GM21825 (cell line): Measurements from ENCODE around the gene IMPACT.

ENCODE experiments used
- ATAC-seq: cut with Tn5 transposase; IDR thresholded peaks from one replicate; pipeline ENCODE4 v1.9.1; 2021; ENCODE audit warnings: mild to moderate bottlenecking, moderate library complexity; ENCODE audit not compliant: unreplicated experiment

The IMPACT gene

DNA sequence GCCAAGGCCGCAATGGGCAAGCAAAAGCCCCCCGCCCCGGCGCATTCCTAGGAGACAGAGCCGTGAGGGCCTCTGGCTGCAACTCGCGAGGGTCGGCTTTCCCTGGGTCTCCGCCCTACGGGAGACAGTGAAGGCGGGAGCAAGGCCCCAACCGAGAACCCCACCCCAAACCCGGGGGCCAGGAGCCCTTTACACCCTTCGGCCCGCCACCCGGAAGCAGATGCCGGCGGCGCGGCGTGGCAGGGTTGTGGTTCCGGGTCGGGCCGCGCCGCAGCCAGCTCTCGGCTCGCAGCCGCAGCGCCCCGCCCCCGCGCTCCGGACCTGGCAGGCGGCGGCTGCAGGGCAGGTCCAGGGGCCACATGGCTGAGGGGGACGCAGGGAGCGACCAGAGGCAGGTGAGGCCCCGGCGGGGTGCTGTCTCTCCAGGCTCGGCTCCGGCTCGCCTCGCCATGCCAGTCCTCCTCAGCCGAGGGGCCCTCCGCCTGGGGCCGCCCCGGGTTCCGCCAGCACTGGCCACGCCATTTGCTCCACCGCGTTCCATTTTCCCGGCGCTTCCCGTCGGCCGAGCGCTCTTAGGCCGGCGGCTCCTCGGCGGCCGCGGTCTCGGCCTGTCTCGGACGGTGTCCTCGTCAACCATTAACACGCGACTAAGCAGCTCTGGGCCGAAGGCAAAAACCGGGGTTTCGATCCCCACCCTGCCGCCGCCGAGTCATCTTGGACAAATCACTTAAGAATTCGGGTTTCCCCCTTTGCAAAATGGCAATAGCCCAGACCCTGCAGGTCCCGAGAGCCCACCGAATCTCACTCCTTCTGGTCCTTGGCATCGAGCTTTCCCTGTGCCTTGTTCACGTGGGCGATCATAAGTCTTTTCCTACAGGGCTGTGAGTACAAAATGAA, at the start of gene IMPACT:
IMPACT (plus strand) TSS at position 273 of the 897 bp plus-strand sequence; CDS start at position 360, 87 bp downstream.
- ATAC-seq: peak; percentile 94

- ATAC-seq: no peak
These were observed 47.9 kb upstream of the IMPACT start for GRCh38 chr18:24378598-24378997.

DNA sequence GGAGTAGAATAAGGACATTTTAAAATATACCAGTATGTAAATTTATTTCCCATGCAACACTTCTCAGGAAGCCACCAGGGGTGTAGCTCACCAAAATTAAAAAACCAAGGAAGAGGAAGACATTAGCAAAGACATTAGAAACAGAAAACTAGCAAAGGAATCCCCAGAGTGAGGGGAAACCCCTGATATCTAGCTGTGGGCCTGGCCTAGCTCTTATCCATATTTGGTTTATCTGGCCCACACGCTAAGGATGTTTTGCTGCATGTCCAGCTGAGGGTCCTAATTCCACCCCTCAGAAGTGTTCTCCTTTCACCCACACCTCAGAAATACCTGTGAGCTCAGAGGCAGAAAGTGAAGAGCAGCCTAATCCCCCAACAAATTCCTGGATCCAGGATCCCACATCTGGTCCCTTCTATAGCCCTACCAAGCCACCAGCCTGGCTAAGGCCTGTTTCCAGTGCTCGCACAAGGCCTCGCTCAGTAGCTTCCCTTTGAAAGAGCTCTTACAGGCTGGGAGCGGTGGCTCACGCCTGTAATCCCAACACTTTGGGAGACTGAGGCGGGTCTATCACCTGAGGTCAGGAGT, 46.2 kb upstream of the IMPACT start:
- no peak for ATAC-seq

DNA sequence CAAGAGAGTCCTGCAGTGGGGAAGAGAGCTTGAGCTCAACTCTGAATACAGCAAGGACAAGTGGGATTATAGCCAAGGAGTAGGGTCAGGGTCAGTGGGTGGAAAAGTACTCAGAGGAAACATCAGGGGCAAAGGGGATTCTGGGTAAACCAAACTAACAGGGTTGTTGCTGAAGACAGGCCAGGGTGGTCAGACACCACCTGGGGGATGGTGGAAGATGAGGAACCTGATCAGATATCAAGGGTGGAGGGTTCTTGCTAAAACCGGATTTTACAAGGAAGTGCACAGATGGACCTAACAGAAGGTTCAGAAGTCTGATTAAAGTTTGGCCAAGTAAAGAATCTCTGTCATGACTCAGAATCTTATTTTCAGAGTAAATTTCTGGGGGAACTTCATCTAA, 45.3 kb upstream of the IMPACT start:
- ATAC-seq: no peak

- no peak for ATAC-seq
These were observed 39.8 kb upstream of the IMPACT start for GRCh38 chr18:24386681-24387080.

DNA sequence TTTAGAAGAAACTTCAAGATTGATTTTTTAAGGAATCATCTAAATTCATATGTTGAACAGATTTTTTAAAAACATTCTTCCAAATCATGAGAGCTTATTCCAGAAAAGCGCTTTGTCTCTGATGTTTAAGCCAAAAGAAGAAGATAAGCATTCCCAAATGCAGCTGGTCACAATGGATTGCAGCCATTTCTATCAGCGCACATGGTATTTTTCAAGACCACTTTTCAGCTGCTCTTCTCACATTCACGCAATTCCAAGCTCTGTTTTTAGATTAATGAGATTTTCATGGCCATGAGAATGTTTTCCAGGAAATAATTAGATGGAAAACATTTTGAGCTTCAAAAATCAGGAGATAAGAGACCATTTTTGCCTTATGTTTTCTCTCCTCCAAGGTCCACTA, 37.5 kb upstream of the IMPACT start:
- ATAC-seq: no peak

- ATAC-seq: no peak
These were observed 31.2 kb upstream of the IMPACT start for GRCh38 chr18:24395049-24395795.

GRCh38 chr18:24396082-24396633, 30.3 kb upstream of the IMPACT start:
- no peak for ATAC-seq

GRCh38 chr18:24397131-24397693, 29.3 kb upstream of the IMPACT start:
- peak; percentile 34 for ATAC-seq

GRCh38 chr18:24397694-24398368, 28.6 kb upstream of the IMPACT start, which contains the start of gene OSBPL1A:
Gene OSBPL1A, minus strand, starts transcription at chr18:24397824. Its CDS starts 20,291 bp downstream, at chr18:24377533.
- peak; percentile 57 for ATAC-seq

DNA sequence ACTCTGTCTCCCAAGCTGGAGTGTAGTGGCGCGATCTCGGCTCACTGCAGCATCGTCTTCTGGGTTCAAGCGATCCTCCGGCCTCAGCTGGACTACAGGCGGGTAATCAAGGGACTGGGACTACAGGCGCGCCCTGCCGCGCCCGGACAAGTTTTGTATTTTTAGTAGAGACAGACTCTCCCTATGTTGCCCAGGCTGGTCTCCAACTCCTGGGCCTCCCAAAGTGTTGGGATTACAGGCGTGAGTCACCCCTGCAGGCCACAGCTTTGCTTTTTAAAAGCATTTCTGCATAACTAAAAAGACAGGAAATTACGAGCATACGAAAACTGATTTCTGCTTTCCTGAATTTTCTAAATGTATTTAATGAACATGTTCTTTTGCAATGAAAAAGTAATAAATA, 27.9 kb upstream of the IMPACT start:
- ATAC-seq: no peak

- no peak for ATAC-seq
These were observed 25.9 kb upstream of the IMPACT start for GRCh38 chr18:24400587-24400986.

DNA sequence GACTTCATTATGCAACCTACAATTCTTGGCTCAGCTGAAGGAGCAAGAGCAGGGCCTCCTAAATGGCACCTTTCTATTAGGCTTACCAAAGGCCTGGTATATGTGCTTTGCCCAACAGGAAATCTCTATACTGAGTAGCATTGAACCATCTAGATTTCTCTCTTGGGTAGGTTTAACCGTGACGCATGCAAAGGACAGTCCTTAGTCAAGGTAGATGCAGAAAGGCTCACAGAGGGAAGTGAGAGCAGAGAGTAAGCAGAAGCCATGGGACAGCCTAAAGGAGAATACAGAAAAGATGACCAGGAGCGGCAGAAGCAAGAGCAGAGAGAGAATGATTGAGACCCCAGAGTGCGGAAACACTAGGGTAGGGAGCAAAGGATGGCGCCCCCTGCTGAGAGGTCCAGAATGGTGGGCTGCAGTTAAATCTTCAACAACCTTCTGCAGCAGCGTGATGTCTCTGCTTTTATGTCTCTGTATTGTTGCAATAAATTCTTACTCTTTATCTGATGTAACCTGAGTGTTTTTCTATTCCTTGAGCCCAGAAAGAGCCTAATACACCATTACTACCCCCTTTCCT, 24.2 kb upstream of the IMPACT start:
- ATAC-seq: no peak

- no peak for ATAC-seq
These were observed 23.4 kb upstream of the IMPACT start for GRCh38 chr18:24403076-24403475.

- no peak for ATAC-seq
These were observed 21.9 kb upstream of the IMPACT start for GRCh38 chr18:24404591-24404990.

DNA sequence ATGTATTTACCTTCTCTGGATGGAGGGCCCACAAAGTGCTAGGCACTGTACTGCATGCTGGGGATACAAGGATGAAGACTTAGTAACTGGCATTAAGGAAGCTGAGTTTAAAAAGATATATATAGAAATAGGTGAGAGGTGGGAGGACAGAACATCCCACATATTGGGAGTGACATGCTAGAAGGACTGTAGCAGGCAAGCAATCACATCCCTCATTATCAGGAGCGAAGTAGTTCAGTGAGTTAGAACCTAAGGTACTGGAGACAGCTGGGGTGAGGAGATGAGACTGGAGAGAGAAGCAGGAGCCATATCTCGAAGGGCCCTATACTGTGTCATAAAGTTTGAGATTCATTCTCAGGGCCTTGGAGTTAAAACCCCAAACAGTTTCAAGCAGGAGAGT, 18.0 kb upstream of the IMPACT start:
- ATAC-seq: no peak

GRCh38 chr18:24413148-24413547, 13.3 kb upstream of the IMPACT start:
- ATAC-seq: no peak

- ATAC-seq: no peak
These were observed 12.0 kb upstream of the IMPACT start for GRCh38 chr18:24414349-24415003.

GRCh38 chr18:24417480-24417879, 9.0 kb upstream of the IMPACT start:
- ATAC-seq: no peak
